HCT116 (cell line): ENCODE data around the gene LENG9. TPM values are rescaled to one million over a fixed set of nuclear protein-coding genes. Genes with fewer than 3 reads are reported as not detected.

ENCODE experiments used
- ATAC-seq: fragments of 200-7000 bp; cut with Tn5 transposase; 2 replicates; pipeline ENCODE4 v1.9.1; 2020; ENCODE audit warnings: mild to moderate bottlenecking, moderate library complexity
- BruUV-seq: library from RNA; stranded (reverse); fragments of 400-500 nt; replicated peaks from 2 replicates; lab custom pipeline; 2021; lab: Mats Ljungman, UMichigan
- CTCF ChIA-PET: fragments of 300-600 bp; sonication (Branson Sonifier 250); formaldehyde crosslinking; loops from one replicate; lab custom pipeline; 2021; ENCODE audit warnings: antibody characterized with exemption; lab: Charles Lee
- POLR2A ChIA-PET: fragments of 300-600, 350-600 bp; sonication (Branson Sonifier 250); formaldehyde crosslinking; loops from one replicate; lab custom pipeline; 2021; ENCODE audit warnings: antibody characterized with exemption; lab: Charles Lee
- RAD21 ChIA-PET, 2 experiments: fragments of 300-600 bp; sonication (Branson Sonifier 250); formaldehyde crosslinking; loops; one replicate each; lab custom pipeline; 2023; ENCODE audit warnings: low total read pairs in 2 of 2; ENCODE audit not compliant: uncharacterized antibody in 2 of 2, unreplicated experiment in 2 of 2, low non-redundant PET in 1 of 2; lab: Charles Lee
- DNase-seq: peaks from one replicate; pipeline ENCODE4 v3.0.0-alpha.2; 2010; ENCODE audit warnings: low read depth, low spot score
- H2AFZ ChIP-seq: fragments of 200-600 bp; shearing (Covaris generic), sonication (generic); 2 replicates; pipeline ENCODE4 v1.6.1; 2017; ENCODE audit warnings: low read depth, mixed run types, mixed read lengths, antibody characterized with exemption, low read length; ENCODE audit not compliant: poor library complexity, severe bottlenecking
- H3K27ac ChIP-seq: 2 replicates; pipeline ENCODE4 v1.5.1; 2012; ENCODE audit warnings: low read depth, low read length
- H3K27me3 ChIP-seq: fragments of 200-600 bp; sonication (generic); 2 replicates; pipeline ENCODE4 v1.6.1; 2016; ENCODE audit warnings: mixed run types, low read length, mixed read lengths; ENCODE audit not compliant: insufficient read depth
- H3K36me3 ChIP-seq, 2 experiments: fragments of 200-500 bp in 1 of 2; fragments of 200-600 bp in 1 of 2; sonication (Bioruptor generic) in 1 of 2; sonication (generic) in 1 of 2; 2 replicates each; pipeline versions ENCODE4 v1.5.1 to v1.6.1; 2014 to 2016; ENCODE audit warnings: low read length in 2 of 2, inconsistent platforms in 1 of 2, mixed read lengths in 1 of 2, mixed run types in 1 of 2; ENCODE audit not compliant: insufficient read depth in 2 of 2, control insufficient read depth in 1 of 2
- H3K4me1 ChIP-seq, 2 experiments: fragments of 200-600 bp in 1 of 2; sonication (generic) in 1 of 2; 2 replicates each; pipeline versions ENCODE4 v1.5.1 to v1.6.1; 2012 to 2017; ENCODE audit warnings: low read length in 2 of 2, inconsistent platforms in 1 of 2, mild to moderate bottlenecking in 1 of 2, mixed read lengths in 1 of 2, mixed run types in 1 of 2, moderate library complexity in 1 of 2; ENCODE audit not compliant: insufficient read depth in 2 of 2, control insufficient read depth in 1 of 2
- H3K4me2 ChIP-seq: fragments of 200-600 bp; sonication (generic); 2 replicates; pipeline ENCODE4 v1.6.1; 2017; ENCODE audit warnings: mixed run types, low read length, mixed read lengths
- H3K4me3 ChIP-seq, 2 experiments: fragments of 200-600 bp in 1 of 2; sonication (generic) in 1 of 2; replicated peaks in 1 of 2; 2 replicates each; pipeline ENCODE4 v1.5.1; 2011 to 2016; ENCODE audit warnings: low read length in 2 of 2, control low read depth in 1 of 2, low read depth in 1 of 2, mild to moderate bottlenecking in 1 of 2, mixed read lengths in 1 of 2, mixed run types in 1 of 2
- H3K79me2 ChIP-seq: fragments of 200-600 bp; sonication (generic); 2 replicates; pipeline ENCODE4 v1.6.1; 2017; ENCODE audit warnings: mild to moderate bottlenecking, mixed run types, low read length, moderate library complexity, mixed read lengths; ENCODE audit not compliant: insufficient read depth
- H3K9ac ChIP-seq: fragments of 200-600 bp; sonication (generic); 2 replicates; pipeline ENCODE4 v1.6.1; 2016; ENCODE audit warnings: low read length, mixed read lengths
- H3K9me2 ChIP-seq: fragments of 200-600 bp; sonication (generic), shearing (Covaris generic); 2 replicates; pipeline ENCODE4 v1.6.1; 2017; ENCODE audit warnings: mixed run types, mild to moderate bottlenecking, moderate library complexity; ENCODE audit not compliant: insufficient read depth
- H3K9me3 ChIP-seq, 2 experiments: fragments of 200-500 bp in 1 of 2; fragments of 200-600 bp in 1 of 2; sonication (Bioruptor generic) in 1 of 2; sonication (generic) in 1 of 2; 2 replicates each; pipeline ENCODE4 v1.6.1; 2014 to 2017; ENCODE audit warnings: low read length in 2 of 2, mixed read lengths in 2 of 2, inconsistent platforms in 1 of 2, low read depth in 1 of 2, mild to moderate bottlenecking in 1 of 2, mixed run types in 1 of 2, moderate library complexity in 1 of 2; ENCODE audit not compliant: control insufficient read depth in 1 of 2, insufficient read depth in 1 of 2
- H4K20me1 ChIP-seq: fragments of 200-600 bp; sonication (generic), shearing (Covaris generic); 2 replicates; pipeline ENCODE4 v1.6.1; 2017; ENCODE audit warnings: mixed run types, mild to moderate bottlenecking, moderate library complexity; ENCODE audit not compliant: insufficient read depth
- ATF3 ChIP-seq: IDR thresholded peaks from 2 replicates; pipeline ENCODE4 v1.6.1; 2012
- CBX3 ChIP-seq: IDR thresholded peaks from 2 replicates; pipeline ENCODE4 v1.6.1; 2012; ENCODE audit warnings: low read depth
- CEBPB ChIP-seq: IDR thresholded peaks from 2 replicates; pipeline ENCODE4 v1.6.1; 2012; ENCODE audit warnings: low read depth
- CTCF ChIP-seq, 3 experiments: fragments of 200-600 bp in 1 of 3; sonication (generic) in 1 of 3; IDR thresholded peaks in 2 of 3; conservative IDR thresholded peaks in 1 of 3; 2 replicates each; pipeline ENCODE4 v1.5.1; 2012 to 2017; ENCODE audit warnings: low read depth in 2 of 3, low read length in 2 of 3, antibody characterized with exemption in 1 of 3, borderline replicate concordance in 1 of 3, control low read depth in 1 of 3, mild to moderate bottlenecking in 1 of 3, mixed read lengths in 1 of 3, mixed run types in 1 of 3, moderate library complexity in 1 of 3; ENCODE audit not compliant: insufficient read depth in 1 of 3
- ELF1 ChIP-seq: IDR thresholded peaks from 2 replicates; pipeline ENCODE4 v1.6.1; 2012; ENCODE audit warnings: low read depth, borderline replicate concordance
- FOSL1 ChIP-seq: IDR thresholded peaks from 2 replicates; pipeline ENCODE4 v1.6.1; 2012; ENCODE audit warnings: low read depth
- MAX ChIP-seq: IDR thresholded peaks from 2 replicates; pipeline ENCODE4 v1.6.1; 2012
- POLR2A ChIP-seq: IDR thresholded peaks from 2 replicates; pipeline ENCODE4 v1.7.0; 2011; ENCODE audit warnings: borderline replicate concordance; ENCODE audit not compliant: insufficient read depth, insufficient read length; ENCODE audit errors: extremely low read depth
- SIN3A ChIP-seq: IDR thresholded peaks from 2 replicates; pipeline ENCODE4 v1.6.1; 2012; ENCODE audit warnings: low read depth
- SP1 ChIP-seq: IDR thresholded peaks from 2 replicates; pipeline ENCODE4 v1.6.1; 2012; ENCODE audit warnings: low read depth
- SRF ChIP-seq: IDR thresholded peaks from 2 replicates; pipeline ENCODE4 v1.6.1; 2012; ENCODE audit warnings: low read depth
- TCF7L2 ChIP-seq: IDR thresholded peaks from 2 replicates; pipeline ENCODE4 v1.7.0; 2011; ENCODE audit warnings: borderline replicate concordance, inconsistent platforms; ENCODE audit not compliant: insufficient read depth, insufficient read length; ENCODE audit errors: extremely low read depth
- ZBTB33 ChIP-seq: IDR thresholded peaks from 2 replicates; pipeline ENCODE4 v1.6.1; 2011; ENCODE audit warnings: mild to moderate bottlenecking, low read length, moderate library complexity; ENCODE audit not compliant: insufficient replicate concordance; ENCODE audit errors: extremely low read depth
- ZFX ChIP-seq: fragments of 450-650 bp; IDR thresholded peaks from 2 replicates; pipeline ENCODE4 v1.6.1; 2017
- intact Hi-C: fragments of 100-400 bp; cut with micrococcal nuclease; formaldehyde crosslinking; loops from 2 replicates; pipeline ENCODE4 v1.10.0; 2022
- total RNA-seq: library from RNA; stranded (reverse); gene quantifications from one replicate; pipeline ENCODE4 v1.2.1, GENCODE V29; 2021; ENCODE audit not compliant: unreplicated experiment

LENG9 gene
- total RNA-seq, 1 experiment from 2014 or later = 9.0 TPM

- RAD21 ChIA-PET = no interaction called here
- Histone ChIP-seq H3K27me3 (no peaks in the 10 kb centered on the region), H3K4me2 (no peak overlapping the region), H3K4me1 (peaks cover 0 to 8% of the 10 kb centered on the region in 2 experiments; a peak in 1 of 4 replicates), H2AFZ (no peak overlapping the region), H3K9me2 (no peaks in the 10 kb centered on the region), H3K9ac (no peak overlapping the region), H3K9me3 (no peaks in the 10 kb centered on the region), H3K79me2 (no peaks in the 10 kb centered on the region), H3K4me3 (no peak overlapping the region), H3K27ac (no peak overlapping the region), H3K36me3 (no peaks in the 10 kb centered on the region), H4K20me1 (no peaks in the 10 kb centered on the region)
- CTCF ChIA-PET = no interaction called here
- no TSS peak for BruUV-seq
- no peak for TF ChIP-seq CBX3
- no peak for TF ChIP-seq ZBTB33
- TF ChIP-seq FOSL1 = no peak
- TF ChIP-seq POLR2A = no peak
- no peak for TF ChIP-seq CTCF (IDR thresholded peaks at IDR 0.05 in 2 of 3, conservative IDR thresholded peaks at IDR 0.05 in 1 of 3; ENCODE audit: borderline replicate concordance in 1 of 3, insufficient read depth in 1 of 3, low read depth in 2 of 3, low read length in 2 of 3)
- TF ChIP-seq ZFX = no peak
- TF ChIP-seq SP1 = no peak
- no peak for TF ChIP-seq SIN3A
- no peak for TF ChIP-seq TCF7L2
- no peak for TF ChIP-seq SRF
- no peak for TF ChIP-seq ATF3
- no peak for TF ChIP-seq MAX
- no peak for TF ChIP-seq ELF1
- TF ChIP-seq CEBPB = no peak
- intact Hi-C loops = no loop called here
- ATAC-seq (no peak), DNase-seq (no peak)
- POLR2A ChIA-PET = no interaction called here
Measured at GRCh38 chr19:54418030-54418929, 45.3 kb downstream of the LENG9 start.
